Keratinocyte (primary cell): ENCODE results near the gene KRT14. TPM values are rescaled to one million over a fixed set of nuclear protein-coding genes. Genes with fewer than 3 reads are reported as not detected.

Experiments
- DNase-seq: peaks from one replicate; pipeline ENCODE4 v3.0.0-alpha.2; 2011; ENCODE audit warnings: low read depth, missing footprints, low spot score
- FAIRE-seq: peaks from 2 replicates; lab custom pipeline; 2011; peaks lifted over from hg19 to GRCh38; lab: Jason Lieb, UNC
- H2AFZ ChIP-seq: 2 replicates; pipeline ENCODE4 v1.6.0; 2012; ENCODE audit warnings: low read length, control low read depth, inconsistent platforms; ENCODE audit not compliant: control insufficient read depth
- H3K27ac ChIP-seq: 2 replicates; pipeline ENCODE4 v1.5.1; 2011; ENCODE audit warnings: low read length; ENCODE audit not compliant: control insufficient read depth, insufficient read depth
- H3K27me3 ChIP-seq: 3 replicates; pipeline ENCODE4 v1.6.0; 2011; ENCODE audit warnings: low read length; ENCODE audit not compliant: control insufficient read depth, insufficient read depth; ENCODE audit errors: extremely low read depth
- H3K36me3 ChIP-seq, 2 experiments: 2 replicates in 1 of 2; 3 replicates in 1 of 2; pipeline ENCODE4 v1.5.1; 2011; ENCODE audit warnings: low read length in 2 of 2, mild to moderate bottlenecking in 1 of 2; ENCODE audit not compliant: control insufficient read depth in 2 of 2, insufficient read depth in 2 of 2; ENCODE audit errors: extremely low read depth in 1 of 2
- H3K4me1 ChIP-seq: 3 replicates; pipeline ENCODE4 v1.5.1; 2011; ENCODE audit warnings: low read length; ENCODE audit not compliant: control insufficient read depth, insufficient read depth; ENCODE audit errors: extremely low read depth
- H3K4me2 ChIP-seq: 3 replicates; pipeline ENCODE4 v1.6.0; 2011; ENCODE audit warnings: low read depth, low read length; ENCODE audit not compliant: control insufficient read depth, insufficient read depth; ENCODE audit errors: extremely low read depth
- H3K4me3 ChIP-seq, 3 experiments: fragments of 200-600 bp in 1 of 3; sonication (generic) in 1 of 3; 2 replicates in 2 of 3; 3 replicates in 1 of 3; pipeline ENCODE4 v1.5.1; 2011 to 2016; ENCODE audit warnings: low read length in 3 of 3, mild to moderate bottlenecking in 3 of 3, control low read depth in 2 of 3, inconsistent platforms in 1 of 3, low read depth in 1 of 3, mixed read lengths in 1 of 3, mixed run types in 1 of 3, moderate library complexity in 1 of 3; ENCODE audit not compliant: control insufficient read depth in 2 of 3, insufficient read depth in 2 of 3; ENCODE audit errors: extremely low read depth in 1 of 3
- H3K79me2 ChIP-seq: 2 replicates; pipeline ENCODE4 v1.6.0; 2012; ENCODE audit warnings: low read length; ENCODE audit not compliant: control insufficient read depth, insufficient read depth
- H3K9ac ChIP-seq: 3 replicates; pipeline ENCODE4 v1.6.0; 2011; ENCODE audit warnings: low read length; ENCODE audit not compliant: control insufficient read depth, insufficient read depth; ENCODE audit errors: extremely low read depth
- H3K9me1 ChIP-seq: 3 replicates; pipeline ENCODE4 v1.6.0; 2011; ENCODE audit warnings: low read length; ENCODE audit not compliant: control insufficient read depth, insufficient read depth; ENCODE audit errors: extremely low read depth
- H3K9me3 ChIP-seq: 2 replicates; pipeline ENCODE4 v1.5.1; 2012; ENCODE audit warnings: low read depth, low read length; ENCODE audit not compliant: control insufficient read depth
- H4K20me1 ChIP-seq: 3 replicates; pipeline ENCODE4 v1.6.0; 2011; ENCODE audit warnings: low read length; ENCODE audit not compliant: control insufficient read depth, insufficient read depth; ENCODE audit errors: extremely low read depth
- EZH2 ChIP-seq: IDR thresholded peaks from one replicate; pipeline ENCODE4 v1.6.1; 2012; ENCODE audit warnings: inconsistent platforms, mild to moderate bottlenecking, low read length, moderate library complexity
- dilution Hi-C: fragments of 300-500 bp; cut with MboI; formaldehyde crosslinking; loops from one replicate; pipeline ENCODE4 v1.7.0; 2020; ENCODE audit warnings: low sequenced_read_pairs; ENCODE audit not compliant: extremely low pct_ligation_motif_present
- polyA plus RNA-seq, 5 experiments: library from polyadenylated mRNA; depleted of rRNA in 3 of 5; stranded (reverse) in 3 of 5; stranded (forward) in 1 of 5; unstranded in 1 of 5; fragments of >200 nt; gene quantifications; 1 replicate in 1 of 5; 2 replicates in 3 of 5; 3 replicates in 1 of 5; pipeline versions ENCODE4 v1.2.1 to v1.2.3, GENCODE V29; 2011 to 2012; ENCODE audit warnings: missing spikeins in 2 of 5, low read depth in 1 of 5, low replicate concordance in 1 of 5
- TF ChIP-seq, protein P1 (sequence below), 3 experiments: IDR thresholded peaks in 1 of 3; conservative IDR thresholded peaks in 1 of 3; optimal IDR thresholded peaks in 1 of 3; 2 replicates in 2 of 3; 3 replicates in 1 of 3; pipeline versions ENCODE3 to v1.5.1; 2011; ENCODE audit warnings: low read length in 3 of 3, mild to moderate bottlenecking in 3 of 3, moderate library complexity in 2 of 3, control low read depth in 1 of 3, inconsistent platforms in 1 of 3; ENCODE audit not compliant: insufficient read depth in 2 of 3; ENCODE audit errors: extremely low read depth in 1 of 3

KRT14 gene
- polyA plus RNA-seq, 1 donor (not counting 4 experiments of a cell fraction or from before 2014, with no cell fraction given) = 26,041 TPM

DNA sequence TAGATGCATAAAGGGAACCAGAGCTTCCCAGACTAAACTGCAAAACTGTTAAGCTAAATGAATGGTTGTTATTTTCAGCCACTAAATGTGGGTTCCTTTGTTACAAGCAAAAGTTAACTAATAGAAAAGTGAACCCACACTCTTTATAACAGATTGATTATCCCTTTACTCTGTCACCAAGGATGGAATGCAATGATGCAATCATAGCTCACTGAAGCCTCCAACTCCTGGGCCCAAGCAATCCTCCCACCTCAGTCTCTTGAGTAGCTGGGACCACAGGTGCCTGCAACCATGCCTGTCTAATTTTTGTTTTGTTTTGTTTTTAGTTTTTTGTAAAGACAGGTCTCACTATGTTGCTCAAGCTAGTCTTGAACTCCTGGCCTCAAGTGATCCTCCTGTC lies 21.4 kb downstream of the KRT14 start:
- Histone ChIP-seq H3K79me2 (no peaks in the 10 kb centered on the region), H2AFZ (no peak overlapping the region), H3K27ac (no peak overlapping the region), H3K36me3 (no peaks in the 10 kb centered on the region), H4K20me1 (no peaks in the 10 kb centered on the region), H3K27me3 (no peaks in the 10 kb centered on the region), H3K4me2 (no peak overlapping the region), H3K9me1 (no peaks in the 10 kb centered on the region), H3K9ac (no peak overlapping the region), H3K4me1 (no peaks in the 10 kb centered on the region), H3K9me3 (no peaks in the 10 kb centered on the region), H3K4me3 (no peak overlapping the region)
- dilution Hi-C loops = no loop called here
- no peak for TF ChIP-seq EZH2
- TF ChIP-seq, protein P1, sequence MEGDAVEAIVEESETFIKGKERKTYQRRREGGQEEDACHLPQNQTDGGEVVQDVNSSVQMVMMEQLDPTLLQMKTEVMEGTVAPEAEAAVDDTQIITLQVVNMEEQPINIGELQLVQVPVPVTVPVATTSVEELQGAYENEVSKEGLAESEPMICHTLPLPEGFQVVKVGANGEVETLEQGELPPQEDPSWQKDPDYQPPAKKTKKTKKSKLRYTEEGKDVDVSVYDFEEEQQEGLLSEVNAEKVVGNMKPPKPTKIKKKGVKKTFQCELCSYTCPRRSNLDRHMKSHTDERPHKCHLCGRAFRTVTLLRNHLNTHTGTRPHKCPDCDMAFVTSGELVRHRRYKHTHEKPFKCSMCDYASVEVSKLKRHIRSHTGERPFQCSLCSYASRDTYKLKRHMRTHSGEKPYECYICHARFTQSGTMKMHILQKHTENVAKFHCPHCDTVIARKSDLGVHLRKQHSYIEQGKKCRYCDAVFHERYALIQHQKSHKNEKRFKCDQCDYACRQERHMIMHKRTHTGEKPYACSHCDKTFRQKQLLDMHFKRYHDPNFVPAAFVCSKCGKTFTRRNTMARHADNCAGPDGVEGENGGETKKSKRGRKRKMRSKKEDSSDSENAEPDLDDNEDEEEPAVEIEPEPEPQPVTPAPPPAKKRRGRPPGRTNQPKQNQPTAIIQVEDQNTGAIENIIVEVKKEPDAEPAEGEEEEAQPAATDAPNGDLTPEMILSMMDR (optimal IDR thresholded peaks at IDR 0.05 in 1 of 3, IDR thresholded peaks at IDR 0.05 in 1 of 3, conservative IDR thresholded peaks at IDR 0.05 in 1 of 3; ENCODE audit: extremely low read depth in 1 of 3, insufficient read depth in 2 of 3, low read length in 3 of 3) = no peak
- FAIRE-seq (no peak), DNase-seq (no peak)

DNA sequence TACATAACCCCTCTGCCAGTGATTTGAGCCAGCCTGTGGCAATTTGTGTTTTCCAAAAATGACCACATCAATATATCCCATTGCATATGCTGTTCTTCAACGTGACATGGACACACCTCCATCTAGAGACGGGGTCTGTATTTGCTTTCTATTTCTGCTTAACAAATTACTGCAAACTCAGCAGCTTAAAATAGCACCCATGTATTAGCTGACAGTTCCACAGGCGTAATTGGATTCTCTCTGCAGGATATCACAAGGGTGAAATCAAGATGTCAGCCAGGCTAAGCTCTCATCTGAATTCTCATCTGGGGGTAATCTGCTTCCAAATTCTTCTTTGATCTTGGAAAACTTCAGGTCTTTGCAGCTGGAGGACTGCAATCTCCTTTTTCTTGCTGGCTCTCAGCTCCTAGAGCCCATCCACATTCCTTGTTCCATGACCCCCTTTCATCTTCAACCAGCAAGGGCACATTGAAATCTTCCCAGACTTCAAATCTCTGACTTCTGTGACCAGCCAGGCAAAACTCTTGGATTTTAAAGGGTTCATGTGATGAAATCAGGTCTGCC lies 23.0 kb downstream of the KRT14 start:
- Histone ChIP-seq H3K9me1 (no peaks in the 10 kb centered on the region), H2AFZ (no peak overlapping the region), H3K27me3 (no peaks in the 10 kb centered on the region), H3K36me3 (no peaks in the 10 kb centered on the region), H3K79me2 (no peaks in the 10 kb centered on the region), H3K4me1 (peaks cover 5% of the 10 kb centered on the region), H3K4me3 (no peak overlapping the region), H3K9me3 (no peaks in the 10 kb centered on the region), H3K27ac (no peak overlapping the region), H3K4me2 (no peak overlapping the region), H3K9ac (no peak overlapping the region), H4K20me1 (no peaks in the 10 kb centered on the region)
- dilution Hi-C loops = no loop called here
- FAIRE-seq = no peak
- TF ChIP-seq EZH2 = no peak
- TF ChIP-seq, protein P1 (optimal IDR thresholded peaks at IDR 0.05 in 1 of 3, IDR thresholded peaks at IDR 0.05 in 1 of 3, conservative IDR thresholded peaks at IDR 0.05 in 1 of 3; ENCODE audit: extremely low read depth in 1 of 3, insufficient read depth in 2 of 3, low read length in 3 of 3) = no peak
- no peak for DNase-seq
